HG03442 (cell line): ENCODE data around the gene MRPL11.
"Not testable (repeated sequence)": the region's sequence is repeated elsewhere in the genome, so short reads cannot be mapped to it uniquely, and the experiment has no call there.

Experiments
- ATAC-seq: cut with Tn5 transposase; IDR thresholded peaks from one replicate; pipeline ENCODE4 v1.9.1; 2021; ENCODE audit warnings: mild to moderate bottlenecking, moderate library complexity; ENCODE audit not compliant: unreplicated experiment

The MRPL11 gene

DNA sequence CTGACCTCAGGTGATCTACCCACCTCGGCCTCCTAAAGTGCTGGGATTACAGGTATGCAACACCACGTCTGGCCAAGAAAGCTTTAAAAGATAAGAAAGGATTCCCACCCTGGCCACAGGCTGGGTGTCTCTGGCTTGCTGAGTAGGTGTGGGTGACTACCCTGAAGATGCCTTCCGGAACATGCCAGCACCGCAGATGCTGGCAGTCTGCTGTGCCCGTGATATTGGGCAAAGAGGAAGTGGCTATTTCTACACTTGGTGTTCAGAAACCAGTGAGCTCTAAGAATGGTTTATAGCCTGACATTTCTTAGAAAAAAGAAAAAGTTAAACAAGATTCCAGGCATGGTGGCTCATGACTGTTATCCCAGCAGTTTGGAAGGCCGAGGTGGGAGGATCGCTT is 6.1 kb downstream of the MRPL11 start:
- ATAC-seq, result no peak

- ATAC-seq, result not testable (repeated sequence)
Measured at GRCh38 chr11:66431871-66432329, 6.7 kb downstream of the MRPL11 start.

GRCh38 chr11:66431287-66431686 is 7.4 kb downstream of the MRPL11 start:
- ATAC-seq, result not testable (repeated sequence)

DNA sequence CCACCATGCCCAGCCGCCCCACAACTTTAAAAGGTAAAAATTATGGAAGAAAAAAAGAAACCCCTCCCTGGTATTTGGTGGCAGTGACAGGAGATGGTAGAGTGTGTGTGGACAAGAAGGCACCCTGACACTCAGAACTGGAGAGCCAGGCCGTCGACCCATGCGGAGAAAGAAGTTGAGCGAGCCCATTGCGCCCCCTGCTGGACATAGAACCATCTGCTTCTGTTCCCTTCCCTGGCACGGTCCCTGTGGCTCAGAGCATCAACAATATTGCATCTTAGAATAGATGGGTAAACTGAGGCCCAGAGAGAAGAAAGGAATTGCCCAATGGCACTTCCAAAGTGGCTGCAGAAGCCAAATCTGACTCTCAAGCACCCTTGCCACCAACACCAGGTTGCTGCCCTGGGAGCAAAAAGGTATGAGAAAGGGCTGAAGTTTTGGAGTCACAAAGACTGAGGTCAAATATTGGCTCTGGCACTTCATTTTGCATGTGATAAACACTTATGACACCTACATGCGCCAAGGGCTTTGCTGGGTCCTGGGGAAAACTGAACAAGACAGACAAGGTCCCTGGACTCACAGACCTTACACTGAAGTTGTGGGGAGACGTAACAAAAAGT is 8.6 kb downstream of the MRPL11 start:
- ATAC-seq, result no peak

DNA sequence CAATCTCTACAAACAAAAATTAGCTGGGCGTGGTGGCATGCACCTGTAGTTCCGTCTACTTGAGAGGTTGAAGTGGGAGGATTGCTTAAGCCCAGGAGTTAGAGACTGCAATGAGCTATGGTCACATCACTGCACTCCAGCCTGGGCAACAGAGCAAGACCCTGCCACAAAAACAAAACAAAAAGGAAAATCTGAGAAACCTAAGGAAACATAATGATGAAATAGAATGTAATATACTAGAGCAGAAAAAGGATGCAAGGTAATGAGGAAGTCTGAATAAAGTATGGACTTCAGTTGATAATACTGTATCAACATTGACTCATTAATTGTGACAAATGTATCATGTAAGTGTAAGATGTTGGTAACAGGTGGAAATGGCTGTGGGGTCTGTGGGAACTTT is 9.7 kb downstream of the MRPL11 start:
- ATAC-seq, result no peak

DNA sequence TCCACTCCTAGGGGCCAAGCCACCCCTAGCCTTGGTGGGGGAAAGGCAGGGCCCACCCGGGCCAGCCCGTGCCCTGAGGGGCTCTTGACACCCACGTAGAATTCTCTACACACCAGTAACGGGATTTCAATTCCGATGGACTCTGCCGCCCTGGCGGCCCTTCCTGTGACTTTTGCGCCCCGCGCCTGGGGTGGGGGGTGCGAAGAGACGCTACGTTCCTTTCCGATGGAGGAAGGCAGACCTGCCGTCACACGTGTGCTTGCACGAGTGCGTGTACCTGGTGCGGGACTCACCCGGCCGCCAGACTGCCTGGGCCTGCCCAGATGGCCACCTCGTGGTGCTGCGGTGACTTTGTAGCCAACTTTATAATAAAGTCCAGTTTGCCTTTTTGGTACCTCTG is 12.3 kb downstream of the MRPL11 start:
- no peak for ATAC-seq

- ATAC-seq, result peak; percentile 57
Measured at GRCh38 chr11:66421492-66422205, 17.0 kb downstream of the MRPL11 start.

- ATAC-seq, result no peak
Measured at GRCh38 chr11:66420671-66421476, 17.8 kb downstream of the MRPL11 start, which contains the start of gene NPAS4. Gene NPAS4 (plus strand): TSS chr11:66421035. CDS start chr11:66421180, 145 bp downstream.

DNA sequence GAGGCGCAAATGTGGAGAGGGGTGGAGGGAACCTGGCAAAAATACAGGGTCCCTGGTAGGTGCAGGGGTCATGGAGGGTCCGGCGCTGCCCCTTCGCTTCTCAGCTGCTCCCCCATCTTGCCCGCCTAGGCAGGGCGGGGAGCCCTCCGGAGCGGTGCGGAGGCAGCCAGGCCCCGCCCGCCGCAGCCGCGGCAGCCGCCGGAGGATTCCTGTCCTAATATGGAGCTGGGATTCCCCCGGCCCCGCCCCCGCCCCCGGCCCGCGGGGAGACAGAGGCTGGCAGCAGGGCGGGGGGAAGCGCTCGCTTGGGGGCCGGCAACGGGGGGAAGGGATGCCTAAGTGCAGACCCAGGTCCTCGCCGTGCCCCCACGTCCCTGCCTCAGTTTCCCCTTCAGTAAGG is 18.8 kb downstream of the MRPL11 start:
- no peak for ATAC-seq

DNA sequence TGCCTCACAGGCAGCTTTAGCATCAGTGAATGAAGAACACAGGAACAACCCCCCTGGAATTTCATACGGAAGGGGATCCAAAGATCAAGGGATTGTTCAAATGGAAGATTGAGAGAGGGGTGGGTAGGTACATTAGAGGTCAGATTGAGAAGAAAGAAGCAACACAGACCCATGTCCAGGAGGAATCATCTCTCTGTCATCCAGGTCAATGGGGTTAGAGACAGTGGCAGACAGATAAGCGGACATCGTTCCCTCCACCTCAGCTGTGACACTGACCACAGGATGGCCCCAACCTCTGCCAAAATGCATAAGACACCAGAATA is 19.7 kb downstream of the MRPL11 start:
- ATAC-seq, result no peak

DNA sequence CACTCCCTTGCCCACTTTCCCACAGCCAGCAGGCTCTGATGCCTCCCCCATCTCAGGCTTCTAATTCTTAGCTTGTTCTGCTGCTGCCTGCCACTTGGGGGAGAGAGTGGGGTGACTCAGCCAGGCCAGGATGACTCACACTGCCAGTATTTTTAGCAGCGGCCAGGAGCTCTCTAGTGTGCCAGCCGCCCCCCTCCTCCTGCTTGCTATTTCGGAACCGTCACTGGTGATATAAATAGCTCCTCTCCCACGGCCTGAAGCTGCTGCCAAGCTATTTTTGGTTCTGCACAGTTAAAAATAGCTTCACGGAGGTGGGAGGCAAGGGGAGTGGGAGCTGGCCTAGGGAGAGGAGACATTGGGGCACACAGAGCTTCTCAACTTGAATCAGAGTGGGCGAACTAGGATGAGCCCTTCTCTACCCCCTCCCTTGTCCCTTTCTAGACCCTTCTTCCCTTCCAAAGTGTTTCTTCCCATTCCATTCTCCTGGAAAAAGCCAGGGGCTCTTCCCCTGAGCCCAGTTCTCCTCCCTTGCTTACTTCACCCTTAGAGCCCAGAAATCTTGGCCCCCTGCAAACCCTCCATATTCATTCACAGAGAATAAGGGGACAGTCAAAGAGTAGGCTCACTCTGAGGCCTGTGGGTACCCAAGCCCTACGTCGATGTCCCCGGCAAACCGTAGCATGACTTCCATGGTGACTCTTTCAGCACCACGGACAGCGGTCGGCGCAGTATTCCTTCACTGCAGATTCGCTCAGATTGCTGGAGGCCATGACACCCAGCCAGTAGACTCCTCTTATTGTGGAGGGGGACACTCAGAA is 20.3 kb downstream of the MRPL11 start:
- no peak for ATAC-seq

DNA sequence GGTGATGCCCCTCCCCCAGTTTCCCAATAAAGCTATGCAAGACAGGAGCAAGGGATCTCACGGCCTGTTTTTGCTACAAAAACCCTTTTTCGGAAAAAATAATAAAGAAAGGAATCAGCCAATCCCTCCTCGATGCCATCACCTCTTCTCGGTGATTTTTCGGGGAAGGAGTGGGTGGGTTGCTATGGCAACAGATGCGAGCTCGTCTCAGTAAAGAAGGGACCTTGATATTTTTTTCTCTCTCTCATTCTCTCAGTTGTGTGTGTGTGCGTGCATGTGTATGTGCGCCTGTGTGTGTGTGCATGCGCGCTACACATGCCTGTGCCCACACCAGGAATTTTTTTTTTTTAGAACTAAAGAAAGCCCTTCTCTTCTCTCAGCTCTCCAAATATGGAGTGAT is 21.6 kb downstream of the MRPL11 start:
- no peak for ATAC-seq

GRCh38 chr11:66415423-66415822 is 23.2 kb downstream of the MRPL11 start:
- ATAC-seq, result no peak

DNA sequence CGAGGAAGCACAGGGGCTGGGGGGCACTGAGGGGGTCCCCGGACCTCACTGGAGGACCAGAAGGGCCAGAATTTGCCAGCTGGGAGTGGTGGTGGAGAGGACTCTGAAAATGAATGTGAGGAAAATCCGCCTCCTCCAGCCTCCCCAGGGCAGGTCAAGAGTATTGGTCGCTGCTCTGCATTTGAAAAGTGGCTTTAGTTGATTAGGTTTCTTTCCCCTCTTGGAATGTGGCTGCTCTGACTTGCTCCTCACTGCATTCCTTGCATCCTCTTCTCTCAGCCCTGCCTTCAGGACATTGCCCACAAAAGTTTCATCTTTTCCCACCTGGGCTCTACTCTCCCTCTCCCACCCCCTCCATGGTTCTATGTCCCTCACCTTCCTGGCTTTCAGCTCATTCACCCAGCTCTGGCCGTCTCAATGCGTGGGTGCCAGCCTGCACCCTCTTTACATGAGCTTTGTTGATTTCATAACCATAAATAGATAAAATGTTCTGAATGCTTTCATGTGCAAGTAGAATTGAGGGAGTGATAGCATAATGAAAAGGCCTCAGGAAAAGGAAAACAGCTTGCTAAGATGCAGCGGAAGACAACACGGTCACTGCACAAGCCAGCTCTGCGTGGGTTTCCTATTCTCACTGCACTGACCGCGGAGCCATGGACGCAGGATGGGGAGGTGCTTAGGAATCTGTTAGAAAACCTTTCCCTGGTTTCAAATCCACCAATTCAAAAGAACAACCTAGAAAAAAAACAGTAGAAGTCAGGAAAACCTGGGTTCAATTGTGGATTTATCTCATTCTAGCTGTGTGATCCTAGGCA is 24.3 kb downstream of the MRPL11 start:
- no peak for ATAC-seq

- no peak for ATAC-seq
Measured at GRCh38 chr11:66413167-66413566, 25.5 kb downstream of the MRPL11 start.

DNA sequence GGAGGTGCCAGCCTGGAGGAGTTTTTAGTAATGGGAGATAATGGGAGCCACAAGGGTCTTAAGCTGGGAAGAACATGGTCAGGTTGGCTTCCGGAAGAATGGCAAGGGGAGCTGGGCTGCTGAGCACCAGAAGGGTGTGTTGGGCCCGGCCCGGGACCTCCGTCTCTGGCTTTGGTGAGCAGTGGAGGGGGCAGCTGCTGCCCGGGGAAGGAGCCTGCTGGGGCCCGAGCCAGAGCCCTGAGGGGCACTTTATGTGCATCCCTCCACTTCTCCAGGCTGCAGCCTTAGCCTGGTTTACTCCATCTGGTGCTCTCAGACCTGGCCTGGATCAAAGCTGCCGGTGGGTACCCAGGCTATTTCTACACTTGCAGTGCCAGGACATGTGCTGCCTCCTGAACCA is 26.5 kb downstream of the MRPL11 start:
- no peak for ATAC-seq

DNA sequence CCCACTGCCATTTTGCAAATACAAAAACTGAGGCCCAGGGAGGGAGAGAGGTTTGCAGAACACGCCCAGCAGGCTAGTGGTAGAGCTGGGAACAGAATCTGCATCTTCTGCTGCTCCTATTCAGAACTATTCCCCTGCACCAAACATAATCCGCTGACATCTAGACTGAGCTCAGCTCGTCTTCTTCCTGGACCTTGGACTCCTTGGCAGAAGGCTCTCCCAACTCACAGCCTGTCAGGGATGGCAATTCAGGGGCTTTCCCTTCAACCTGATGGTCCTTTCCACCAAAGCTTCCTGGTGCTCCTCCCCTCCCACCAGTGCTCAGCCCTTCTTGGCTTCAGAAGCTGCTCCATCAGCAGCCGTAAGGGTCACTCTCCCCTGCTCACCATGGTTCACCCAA is 27.3 kb downstream of the MRPL11 start:
- ATAC-seq, result no peak

DNA sequence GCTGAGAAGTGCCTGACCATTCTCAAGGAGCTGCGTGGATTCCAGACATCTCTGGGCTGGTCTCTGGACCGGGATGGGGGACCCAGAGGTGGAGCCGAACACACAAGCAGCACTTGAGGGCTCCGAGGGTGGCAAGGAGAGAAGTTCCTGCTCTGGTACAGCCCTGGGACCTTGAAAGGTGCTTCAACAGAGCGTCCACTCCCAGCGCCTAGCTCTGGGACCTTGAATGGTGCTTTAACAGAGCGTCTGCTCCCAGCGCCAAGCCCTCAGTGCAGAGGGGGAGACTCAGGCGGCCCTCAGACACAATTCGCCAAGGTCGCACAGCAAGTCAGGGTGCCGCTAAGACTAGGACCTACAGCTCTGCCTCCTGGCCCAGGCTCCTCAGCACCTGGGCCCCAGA is 28.5 kb downstream of the MRPL11 start:
- no peak for ATAC-seq

- no peak for ATAC-seq
Measured at GRCh38 chr11:66409226-66409625, 29.4 kb downstream of the MRPL11 start.
